Loucy (cell line): Measurements from ENCODE around the gene SRRD.

ENCODE experiments used
- H2AFZ ChIP-seq: fragments of 200-600 bp; sonication (generic); 2 replicates; pipeline ENCODE4 v1.6.0; 2016; ENCODE audit warnings: antibody characterized with exemption, mild to moderate bottlenecking, low read length, moderate library complexity
- H3F3A ChIP-seq: fragments of 200-600 bp; 2 replicates; pipeline ENCODE4 v1.6.0; 2016; ENCODE audit warnings: antibody characterized with exemption, low read depth, mild to moderate bottlenecking
- H3K27me3 ChIP-seq: fragments of 200-600 bp; sonication (generic); 2 replicates; pipeline ENCODE4 v1.6.1; 2014; ENCODE audit warnings: low read length, mild to moderate bottlenecking; ENCODE audit not compliant: insufficient read depth, poor library complexity, severe bottlenecking
- H3K36me3 ChIP-seq: fragments of 200-600 bp; sonication (generic); 2 replicates; pipeline ENCODE4 v1.6.1; 2016; ENCODE audit warnings: low read length; ENCODE audit not compliant: insufficient read depth
- H3K4me1 ChIP-seq: fragments of 200-600 bp; sonication (generic); 2 replicates; pipeline ENCODE4 v1.5.1; 2014; ENCODE audit warnings: low read length, mild to moderate bottlenecking; ENCODE audit not compliant: insufficient read depth, poor library complexity, severe bottlenecking
- H3K4me2 ChIP-seq: fragments of 200-600 bp; sonication (generic); 2 replicates; pipeline ENCODE4 v1.6.0; 2014; ENCODE audit warnings: antibody characterized with exemption, low read length, low read depth, mild to moderate bottlenecking; ENCODE audit not compliant: poor library complexity, severe bottlenecking
- H3K4me3 ChIP-seq: fragments of 200-600 bp; sonication (generic); 2 replicates; pipeline ENCODE4 v1.5.1; 2014; ENCODE audit warnings: low read length, mild to moderate bottlenecking, mixed read lengths; ENCODE audit not compliant: poor library complexity, severe bottlenecking
- H3K79me2 ChIP-seq: fragments of 200-600 bp; sonication (generic); 2 replicates; pipeline ENCODE4 v1.6.1; 2014; ENCODE audit warnings: low read length; ENCODE audit not compliant: insufficient read depth
- H3K9ac ChIP-seq: fragments of 200-600 bp; sonication (generic); 2 replicates; pipeline ENCODE4 v1.6.0; 2014; ENCODE audit warnings: mild to moderate bottlenecking, low read depth, low read length, moderate library complexity; ENCODE audit not compliant: poor library complexity, severe bottlenecking
- H3K9me2 ChIP-seq: fragments of 200-600 bp; sonication (generic); replicated peaks from 2 replicates; pipeline ENCODE4 v1.6.1; 2016; ENCODE audit warnings: low read depth, low read length, mixed read lengths
- H3K9me3 ChIP-seq: fragments of 200-600 bp; sonication (generic); 2 replicates; pipeline ENCODE4 v1.6.1; 2014; ENCODE audit warnings: mild to moderate bottlenecking, antibody characterized with exemption, low read length, low read depth; ENCODE audit not compliant: insufficient read depth
- H4K20me1 ChIP-seq: fragments of 200-600 bp; sonication (generic); 2 replicates; pipeline ENCODE4 v1.6.0; 2014; ENCODE audit warnings: antibody characterized with exemption, low read length, mild to moderate bottlenecking; ENCODE audit not compliant: insufficient read depth, poor library complexity, severe bottlenecking
- CTCF ChIP-seq: fragments of 200-600 bp; sonication (generic); conservative IDR thresholded peaks from 2 replicates; pipeline ENCODE4 v1.5.1; 2014; ENCODE audit warnings: mild to moderate bottlenecking, antibody characterized with exemption, low read length
- EZH2phosphoT487 ChIP-seq: fragments of 200-600 bp; IDR thresholded peaks from 2 replicates; pipeline ENCODE4 v1.6.1; 2018; ENCODE audit warnings: antibody characterized with exemption, mild to moderate bottlenecking, moderate library complexity, borderline replicate concordance

The SRRD gene

GRCh38 chr22:26541167-26541819 lies 57.6 kb downstream of the SRRD start:
- H3K36me3 ChIP-seq = peaks cover 25% of the 10 kb centered on the region; the same call in 1 of the 2 replicates
- no peaks in the 10 kb centered on the region for H3K27me3 ChIP-seq
- H3K79me2 ChIP-seq = peaks cover 13% of the 10 kb centered on the region
- no peak overlapping the region for H3K9ac ChIP-seq
- no peak for TF ChIP-seq EZH2phosphoT487
- no peak for TF ChIP-seq CTCF
- H3K4me2 ChIP-seq = no peak overlapping the region
- peaks cover 19% of the 10 kb centered on the region for H3K4me1 ChIP-seq
- H3K9me2 ChIP-seq = no peaks in the 10 kb centered on the region
- no peak overlapping the region for H3K4me3 ChIP-seq
- H2AFZ ChIP-seq = no peak overlapping the region
- H3F3A ChIP-seq = no peaks in the 10 kb centered on the region
- H4K20me1 ChIP-seq = no peaks in the 10 kb centered on the region
- no peaks in the 10 kb centered on the region for H3K9me3 ChIP-seq

- Histone ChIP-seq H3K4me3 (no peak overlapping the region), H3K9ac (peak overlapping the region; percentile 46), H3K9me3 (no peaks in the 10 kb centered on the region), H3K4me2 (peak overlapping the region; percentile 35), H4K20me1 (no peaks in the 10 kb centered on the region), H3K36me3 (peaks cover 25% of the 10 kb centered on the region; the same call in 1 of the 2 replicates), H3K27me3 (no peaks in the 10 kb centered on the region), H2AFZ (no peak overlapping the region; the same call in 1 of the 2 replicates), H3K4me1 (peaks cover 29% of the 10 kb centered on the region), H3F3A (no peaks in the 10 kb centered on the region), H3K9me2 (no peaks in the 10 kb centered on the region), H3K79me2 (peaks cover 13% of the 10 kb centered on the region)
- TF ChIP-seq CTCF = no peak
- TF ChIP-seq EZH2phosphoT487 = no peak
These were observed 59.2 kb downstream of the SRRD start for GRCh38 chr22:26542831-26543230.
